GM12872 (cell line): ENCODE data around the gene MED22.

Experiments used
- TF ChIP-seq, protein P1 (sequence below): IDR thresholded peaks from 3 replicates; pipeline ENCODE4 v1.5.1; 2011; ENCODE audit warnings: low read depth, mild to moderate bottlenecking, low read length, moderate library complexity; ENCODE audit not compliant: insufficient read depth

The MED22 gene

DNA sequence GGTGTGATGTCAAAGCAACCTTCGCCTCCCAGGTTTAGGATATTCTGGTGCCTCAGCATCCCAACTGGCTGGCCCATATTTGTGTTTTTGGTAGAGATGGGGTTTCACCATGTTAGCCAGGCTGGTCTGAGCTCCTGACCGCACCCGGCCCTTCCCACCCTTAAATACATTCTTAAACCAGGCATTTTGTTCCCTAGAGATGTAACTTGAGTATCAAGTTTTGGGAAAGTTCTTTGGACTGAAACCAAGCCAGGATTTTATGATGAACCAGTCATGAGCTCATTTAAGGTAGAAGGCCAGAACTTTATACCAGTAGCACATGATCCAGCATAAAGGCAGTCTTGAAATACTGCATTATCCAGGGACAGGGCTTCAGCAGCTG, 3.6 kb upstream of the MED22 start:
- TF ChIP-seq, protein P1, sequence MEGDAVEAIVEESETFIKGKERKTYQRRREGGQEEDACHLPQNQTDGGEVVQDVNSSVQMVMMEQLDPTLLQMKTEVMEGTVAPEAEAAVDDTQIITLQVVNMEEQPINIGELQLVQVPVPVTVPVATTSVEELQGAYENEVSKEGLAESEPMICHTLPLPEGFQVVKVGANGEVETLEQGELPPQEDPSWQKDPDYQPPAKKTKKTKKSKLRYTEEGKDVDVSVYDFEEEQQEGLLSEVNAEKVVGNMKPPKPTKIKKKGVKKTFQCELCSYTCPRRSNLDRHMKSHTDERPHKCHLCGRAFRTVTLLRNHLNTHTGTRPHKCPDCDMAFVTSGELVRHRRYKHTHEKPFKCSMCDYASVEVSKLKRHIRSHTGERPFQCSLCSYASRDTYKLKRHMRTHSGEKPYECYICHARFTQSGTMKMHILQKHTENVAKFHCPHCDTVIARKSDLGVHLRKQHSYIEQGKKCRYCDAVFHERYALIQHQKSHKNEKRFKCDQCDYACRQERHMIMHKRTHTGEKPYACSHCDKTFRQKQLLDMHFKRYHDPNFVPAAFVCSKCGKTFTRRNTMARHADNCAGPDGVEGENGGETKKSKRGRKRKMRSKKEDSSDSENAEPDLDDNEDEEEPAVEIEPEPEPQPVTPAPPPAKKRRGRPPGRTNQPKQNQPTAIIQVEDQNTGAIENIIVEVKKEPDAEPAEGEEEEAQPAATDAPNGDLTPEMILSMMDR = no peak

- TF ChIP-seq, protein P1 = no peak
Measured at GRCh38 chr9:133349965-133350616, 2.2 kb upstream of the MED22 start.

DNA sequence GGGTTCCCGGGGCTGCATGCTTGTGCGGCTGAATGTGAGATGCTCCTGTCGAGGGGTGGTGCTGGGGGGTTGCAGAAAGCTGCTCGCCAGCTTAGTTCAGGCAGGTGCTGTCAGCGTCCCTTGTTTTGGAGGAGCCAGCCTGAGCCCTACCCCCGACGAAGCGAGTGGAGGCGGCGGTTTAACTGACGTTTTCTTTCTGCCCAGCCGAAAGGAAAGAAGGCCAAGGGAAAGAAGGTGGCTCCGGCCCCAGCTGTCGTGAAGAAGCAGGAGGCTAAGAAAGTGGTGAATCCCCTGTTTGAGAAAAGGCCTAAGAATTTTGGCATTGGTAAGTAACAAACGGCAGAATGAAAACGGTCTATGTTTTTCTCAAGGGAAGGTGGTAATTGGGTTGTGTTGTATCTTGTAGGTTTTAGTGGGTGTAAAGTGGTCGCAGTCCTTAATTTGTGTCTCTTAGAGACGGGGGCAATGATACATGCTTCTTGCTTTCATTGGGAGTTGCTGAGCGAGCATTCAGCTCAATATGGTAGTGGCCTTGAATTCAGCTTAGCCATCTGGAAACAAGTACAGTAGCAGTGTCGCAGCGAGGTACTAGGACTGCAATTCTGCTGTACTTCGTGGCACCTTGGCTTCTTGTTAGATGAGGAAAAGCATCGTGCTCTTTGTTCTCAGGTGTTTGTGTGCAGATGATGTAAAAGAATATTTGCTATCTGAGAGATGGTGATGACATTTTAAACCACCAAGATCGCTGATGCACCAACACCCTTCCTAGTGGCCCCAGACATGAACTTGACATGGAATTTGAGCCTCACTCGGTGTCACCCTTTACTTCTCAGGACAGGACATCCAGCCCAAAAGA, 1.0 kb upstream of the MED22 start:
- TF ChIP-seq, protein P1 = no peak

- TF ChIP-seq, protein P1 = 0 out of 3 replicates have a peak, but pooled peaks have one; percentile 3
Measured at GRCh38 chr9:133347515-133347984, 381 bp downstream of the MED22 start.

DNA sequence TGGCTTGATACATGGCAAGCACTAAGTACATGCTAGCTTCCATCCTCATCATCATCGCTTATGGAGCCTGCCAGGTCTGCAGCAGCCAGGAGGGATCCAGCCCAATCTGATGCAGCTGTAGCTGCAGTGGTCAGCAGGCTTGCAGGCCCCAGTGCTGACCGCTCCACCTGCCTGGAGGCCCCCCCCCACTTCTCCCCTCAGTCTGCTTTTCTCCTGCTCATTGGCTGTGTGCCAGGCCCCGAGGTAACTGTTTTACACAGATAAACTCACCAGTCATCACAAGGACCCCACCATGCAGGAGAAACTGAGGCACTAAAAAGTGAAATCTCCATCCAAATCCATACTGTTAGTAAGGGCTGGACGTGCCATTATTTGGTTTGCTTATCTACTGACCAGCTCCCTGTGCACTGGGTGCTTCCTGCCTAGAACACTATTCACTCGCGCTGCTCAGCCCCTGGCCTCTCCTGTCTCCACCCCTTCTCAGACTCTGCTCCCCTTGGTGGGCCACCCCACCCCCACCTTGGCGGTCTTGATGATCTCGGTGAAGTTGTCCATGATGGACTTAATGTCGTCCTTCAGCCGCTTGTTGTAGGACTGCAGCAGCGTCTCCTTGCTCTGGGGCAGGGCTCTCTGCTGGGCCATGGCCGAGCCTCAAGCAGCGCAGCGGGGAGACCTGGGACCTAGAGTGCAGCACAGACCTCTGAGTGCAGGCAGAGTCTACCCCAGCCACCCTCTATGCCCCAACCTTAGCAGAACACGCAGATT, 1.7 kb downstream of the MED22 start:
- TF ChIP-seq, protein P1 = no peak

DNA sequence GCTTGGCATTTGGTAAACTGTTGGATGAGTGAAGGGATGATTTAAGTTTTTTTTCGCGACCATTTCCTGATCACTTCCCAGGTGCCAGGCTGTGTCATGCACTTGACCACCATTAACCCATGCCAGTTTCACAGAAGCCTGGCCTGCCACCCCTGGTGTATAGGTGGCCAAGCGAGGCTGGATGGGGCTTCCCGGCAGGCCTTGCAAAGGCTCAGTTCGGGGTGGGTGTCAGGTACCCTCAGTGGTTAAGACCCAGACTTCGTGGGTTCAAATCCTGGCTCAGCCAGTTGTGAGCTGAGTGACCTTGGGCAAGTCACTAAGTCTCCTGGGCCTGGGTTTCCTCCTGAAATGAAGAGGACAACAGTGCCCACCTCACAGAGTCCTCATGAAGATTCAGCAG, 2.3 kb downstream of the MED22 start:
- TF ChIP-seq, protein P1 = no peak

- TF ChIP-seq, protein P1 = no peak
Measured at GRCh38 chr9:133344979-133345378, 3.0 kb downstream of the MED22 start.
